Ovary (tissue), 9 donors: ENCODE data around the gene GSTO2. TPM values are rescaled to one million over a fixed set of nuclear protein-coding genes. Genes with fewer than 3 reads are reported as not detected.

Source experiments
- DNase-seq, 5 donors: peaks; one replicate each; pipeline ENCODE4 v3.0.0-alpha.2; 2019 to 2020
- H3K27ac ChIP-seq, 2 donors: fragments of 200-600 bp; one replicate each; pipeline versions ENCODE4 v1.5.1 to v1.8.0; 2019 to 2022
- H3K27me3 ChIP-seq: fragments of 200-600 bp; one replicate; pipeline ENCODE4 v1.8.0; 2022
- H3K36me3 ChIP-seq: fragments of 200-600 bp; sonication (generic); one replicate; pipeline ENCODE4 v1.5.1; 2019
- H3K4me1 ChIP-seq: one replicate; pipeline ENCODE4 v1.8.1; 2013; ENCODE audit warnings: mild to moderate bottlenecking, moderate library complexity; ENCODE audit not compliant: insufficient read depth
- H3K4me3 ChIP-seq: fragments of 200-600 bp; sonication (generic); one replicate; pipeline ENCODE4 v1.5.1; 2017
- H3K9me3 ChIP-seq, 2 donors: fragments of 200-600 bp in 1 of 2; sonication (generic) in 1 of 2; one replicate each; pipeline versions ENCODE4 v1.5.1 to v1.8.1; 2013 to 2019; ENCODE audit warnings: mild to moderate bottlenecking in 1 of 2, moderate library complexity in 1 of 2
- CTCF ChIP-seq, 3 donors: fragments of 450-650 bp in 2 of 3; fragments of 200-600 bp in 1 of 3; IDR thresholded peaks; one replicate each; pipeline versions ENCODE4 v1.5.1 to v1.8.0; 2016 to 2022; ENCODE audit warnings: antibody characterized with exemption in 3 of 3, mild to moderate bottlenecking in 1 of 3
- EP300 ChIP-seq: sonication (generic); formaldehyde crosslinking; IDR thresholded peaks from one replicate; pipeline ENCODE4 v1.6.1; 2017; ENCODE audit warnings: antibody characterized with exemption
- POLR2A ChIP-seq: fragments of 450-650 bp; IDR thresholded peaks from one replicate; pipeline ENCODE4 v1.6.1; 2017; ENCODE audit warnings: antibody characterized with exemption, mild to moderate bottlenecking, moderate library complexity
- WGBS, 3 donors: extraction: QIAGEN DNeasy Blood & Tissue Kit in 1 of 3; methylation state at CpG; one replicate each; pipeline versions ENCODE4 v1.1.5 to v1.1.7; 2013 to 2017; 5-methylcytosine and 5-hydroxymethylcytosine counted together
- intact Hi-C, 4 donors: fragments of 100-400 bp; cut with DNase I; formaldehyde crosslinking; loops; one replicate each; pipeline versions ENCODE4 v1.11.0 to v1.15.1; 2022 to 2023
- polyA plus RNA-seq, 2 donors: library from polyadenylated mRNA; stranded (reverse); fragments of 200-250 nt in 1 of 2; fragments of 350-450 nt in 1 of 2; fragmentation: Illumina TruSeq in 1 of 2; extraction: RNeasy Lipid Tissue Mini Kit (QIAGEN cat#74804) in 1 of 2; gene quantifications; one replicate each; pipeline ENCODE4 v1.2.3, GENCODE V29; 2013 to 2014
- total RNA-seq, 7 donors: library from RNA; depleted of rRNA in 2 of 7; stranded (reverse); fragments of >200 nt in 2 of 7; fragmentation: NEBNext Ultra II Directional in 3 of 7; extraction: Animal tissue kit (Norgen Biotek cat#: 25700) in 3 of 7; gene quantifications; one replicate each; pipeline versions ENCODE4 v1.1.0 to v1.2.4, GENCODE V29; 2016 to 2023
- donor health status: DM: no; HTN: no; CAD: no; lungs with moderate emphysema.
- donor health status: DM: no; HTN: no; CAD: no.
- donor health status: Bipolar disorder and iron deficiency.
- donor health status: DM: yes; HTN: yes; CAD: no.
- donor health status: DM: no; HTN: no; CAD: no.
- donor health status: DM: yes; HTN: yes; CAD: no.

Gene GSTO2
- total and polyA plus RNA-seq, 9 donors, result 3.7 to 19.0 (median 12.3) TPM

- WGBS, 3 donors, result 72 to 81% (median 75%) methylated on average over 2 of the region's 2 CpGs
- H3K36me3 ChIP-seq, result no peaks in the 10 kb centered on the region
- no peaks in the 10 kb centered on the region for H3K9me3 ChIP-seq
- H3K4me3 ChIP-seq, result no peak overlapping the region
- H3K27me3 ChIP-seq, result no peaks in the 10 kb centered on the region
- no peak for TF ChIP-seq POLR2A
- no peaks in the 10 kb centered on the region for H3K4me1 ChIP-seq
- H3K27ac ChIP-seq, result no peak overlapping the region
- intact Hi-C loops, result loop anchor here in 1 of 4 donors (2.0 kb wide), 1 partner anchor 58 kb away; no protein-coding TSS in a partner anchor
- no peak for DNase-seq
Observed at GRCh38 chr10:104348601-104349000, 79.6 kb downstream of the GSTO2 start.

GRCh38 chr10:104349623-104350126 lies 80.7 kb downstream of the GSTO2 start:
- no peaks in the 10 kb centered on the region for H3K9me3 ChIP-seq
- intact Hi-C loops, result loop anchor here in 3 of 4 donors (2.0 to 5.0 kb wide), 2 partner anchors 42 to 59 kb away; no protein-coding TSS in a partner anchor
- DNase-seq, result no peak
- H3K4me3 ChIP-seq, result no peak overlapping the region
- H3K36me3 ChIP-seq, result no peaks in the 10 kb centered on the region
- no peak overlapping the region for H3K27ac ChIP-seq
- no peaks in the 10 kb centered on the region for H3K27me3 ChIP-seq
- WGBS, 3 donors, result 37 to 47% (median 41%) methylated on average over 5 of the region's 5 CpGs
- H3K4me1 ChIP-seq, result no peaks in the 10 kb centered on the region
- no peak for TF ChIP-seq CTCF (IDR thresholded peaks at IDR 0.05)
- no peak for TF ChIP-seq EP300
- no peak for TF ChIP-seq POLR2A

GRCh38 chr10:104350127-104350635 lies 81.2 kb downstream of the GSTO2 start:
- intact Hi-C loops, result loop anchor here in 2 of 4 donors (2.0 to 5.0 kb wide), 2 partner anchors 43 to 59 kb away; no protein-coding TSS in a partner anchor
- Histone ChIP-seq H3K36me3 (no peaks in the 10 kb centered on the region), H3K27me3 (no peaks in the 10 kb centered on the region), H3K27ac (no peak overlapping the region), H3K4me3 (no peak overlapping the region), H3K4me1 (no peaks in the 10 kb centered on the region), H3K9me3 (no peaks in the 10 kb centered on the region)
- WGBS, 3 donors, result 24 to 27% (median 25%) methylated on average over 6 of the region's 6 CpGs
- DNase-seq, result peak in 2 of 5 donors; percentile 12 to 42
- no peak for TF ChIP-seq EP300
- peak; percentile 45 to 91 (median 74) for TF ChIP-seq CTCF (IDR thresholded peaks at IDR 0.05)

- no peaks in the 10 kb centered on the region for H3K9me3 ChIP-seq
- 55 to 68% (median 60%) methylated on average over 2 of the region's 2 CpGs for WGBS, 3 donors
Observed at GRCh38 chr10:104351061-104351702, 82.2 kb downstream of the GSTO2 start.

More at GRCh38 chr10:104351061-104351702, 82.2 kb downstream of the GSTO2 start:
- Histone ChIP-seq H3K36me3 (no peaks in the 10 kb centered on the region), H3K27me3 (no peaks in the 10 kb centered on the region), H3K4me1 (no peaks in the 10 kb centered on the region), H3K4me3 (no peak overlapping the region), H3K27ac (no peak overlapping the region)
- no peak for TF ChIP-seq CTCF (IDR thresholded peaks at IDR 0.05)
- no peak for TF ChIP-seq EP300
- TF ChIP-seq POLR2A, result no peak
- intact Hi-C loops, result loop anchor here in 2 of 4 donors (2.0 to 5.0 kb wide), 2 partner anchors 44 to 60 kb away; no protein-coding TSS in a partner anchor
- DNase-seq, result no peak
